IMR-90 (cell line): ENCODE measurements around the gene GSTO1. TPM values are rescaled to one million over a fixed set of nuclear protein-coding genes. Genes with fewer than 3 reads are reported as not detected.
A peak's percentile ranks its signal among the peaks of the same experiment; 100 is the strongest.

Experiments used
- ATAC-seq: fragments of 200-7000 bp; cut with Tn5 transposase; 2 replicates; pipeline ENCODE4 v1.9.1; 2020; ENCODE audit warnings: low read depth, mild to moderate bottlenecking, moderate library complexity
- BruUV-seq: library from RNA; stranded (reverse); fragments of 400-500 nt; replicated peaks from 2 replicates; lab custom pipeline; 2021; lab: Mats Ljungman, UMichigan
- CTCF ChIA-PET: fragments of 300-600 bp; formaldehyde crosslinking; extraction: SDS; loops from one replicate; lab custom pipeline; 2021; ENCODE audit warnings: antibody characterized with exemption; lab: Yijun Ruan, JAX
- POLR2A ChIA-PET: fragments of 300-600 bp; sonication (Branson Sonifier 250); formaldehyde crosslinking; loops from one replicate; lab custom pipeline; 2022; ENCODE audit warnings: antibody characterized with exemption; ENCODE audit not compliant: unreplicated experiment; lab: Charles Lee
- DNase-seq: peaks from one replicate; pipeline ENCODE4 v3.0.0; 2013
- H2AFZ ChIP-seq: replicated peaks from 2 replicates; pipeline ENCODE3; 2013; ENCODE audit warnings: low read length, mild to moderate bottlenecking; ENCODE audit not compliant: poor library complexity
- H2AK5ac ChIP-seq: 2 replicates; pipeline ENCODE4 v1.6.1; 2013; ENCODE audit warnings: low read depth, low read length, inconsistent platforms
- H2AK9ac ChIP-seq: replicated peaks from 2 replicates; pipeline ENCODE3; 2013; ENCODE audit warnings: mild to moderate bottlenecking, low read depth, low read length, moderate library complexity; ENCODE audit not compliant: poor library complexity
- H2BK120ac ChIP-seq: 2 replicates; pipeline ENCODE4 v1.6.1; 2013; ENCODE audit warnings: low read depth, low read length, inconsistent platforms
- H2BK15ac ChIP-seq: 3 replicates; pipeline ENCODE4 v1.6.1; 2013; ENCODE audit warnings: low read depth, low read length, inconsistent platforms
- H2BK20ac ChIP-seq: 2 replicates; pipeline ENCODE4 v1.6.1; 2013; ENCODE audit warnings: low read depth, mild to moderate bottlenecking, inconsistent platforms, low read length, moderate library complexity
- H2BK5ac ChIP-seq: 2 replicates; pipeline ENCODE4 v1.6.1; 2013; ENCODE audit warnings: mild to moderate bottlenecking, low read depth, low read length, inconsistent platforms; ENCODE audit not compliant: poor library complexity, severe bottlenecking
- H3K14ac ChIP-seq: replicated peaks from 2 replicates; pipeline ENCODE4 v1.6.1; 2013; ENCODE audit warnings: low read depth, low read length, inconsistent platforms
- H3K18ac ChIP-seq: 2 replicates; pipeline ENCODE4 v1.6.1; 2013; ENCODE audit warnings: low read depth, low read length, control low read depth
- H3K23ac ChIP-seq: 2 replicates; pipeline ENCODE4 v1.6.1; 2013; ENCODE audit warnings: low read depth, low read length, inconsistent platforms
- H3K27ac ChIP-seq: 2 replicates; pipeline ENCODE4 v1.5.1; 2013; ENCODE audit warnings: mild to moderate bottlenecking, control low read depth, low read length; ENCODE audit not compliant: insufficient read depth
- H3K27me3 ChIP-seq: 2 replicates; pipeline ENCODE4 v1.6.1; 2013; ENCODE audit warnings: low read length; ENCODE audit not compliant: control insufficient read depth, insufficient read depth
- H3K36me3 ChIP-seq: 2 replicates; pipeline ENCODE4 v1.6.1; 2013; ENCODE audit warnings: low read length, mixed read lengths; ENCODE audit not compliant: control insufficient read depth, insufficient read depth
- H3K4ac ChIP-seq: 2 replicates; pipeline ENCODE4 v1.6.1; 2013; ENCODE audit warnings: low read depth, low read length, inconsistent platforms
- H3K4me1 ChIP-seq: 2 replicates; pipeline ENCODE4 v1.6.1; 2013; ENCODE audit warnings: low read length, mixed read lengths; ENCODE audit not compliant: control insufficient read depth, insufficient read depth
- H3K4me2 ChIP-seq: 2 replicates; pipeline ENCODE4 v1.6.1; 2013; ENCODE audit warnings: low read depth, mild to moderate bottlenecking, control low read depth, low read length, moderate library complexity
- H3K4me3 ChIP-seq: 2 replicates; pipeline ENCODE4 v1.5.1; 2013; ENCODE audit warnings: low read depth, mild to moderate bottlenecking, control low read depth, low read length, moderate library complexity; ENCODE audit not compliant: insufficient read depth
- H3K56ac ChIP-seq: 2 replicates; pipeline ENCODE4 v1.6.1; 2013; ENCODE audit warnings: low read length, inconsistent platforms; ENCODE audit not compliant: insufficient read depth; ENCODE audit errors: extremely low read depth
- H3K79me1 ChIP-seq, 2 experiments: 2 replicates each; pipeline ENCODE4 v1.6.1; 2013; ENCODE audit warnings: low read length in 2 of 2, inconsistent platforms in 1 of 2, low read depth in 1 of 2
- H3K9ac ChIP-seq: 2 replicates; pipeline ENCODE4 v1.6.1; 2013; ENCODE audit warnings: low read depth, low read length, control low read depth
- H3K9me1 ChIP-seq: 2 replicates; pipeline ENCODE4 v1.6.1; 2013; ENCODE audit warnings: low read length, inconsistent platforms; ENCODE audit not compliant: insufficient read depth
- H3K9me3 ChIP-seq: 2 replicates; pipeline ENCODE4 v1.6.1; 2013; ENCODE audit warnings: low read length; ENCODE audit not compliant: control insufficient read depth, insufficient read depth
- H4K20me1 ChIP-seq: 2 replicates; pipeline ENCODE4 v1.6.1; 2013; ENCODE audit warnings: low read length, inconsistent platforms; ENCODE audit not compliant: insufficient read depth
- H4K5ac ChIP-seq: 2 replicates; pipeline ENCODE4 v1.6.1; 2013; ENCODE audit warnings: mild to moderate bottlenecking, low read depth, low read length, control low read depth
- H4K8ac ChIP-seq, 2 experiments: 2 replicates each; pipeline ENCODE4 v1.6.1; 2013; ENCODE audit warnings: low read depth in 2 of 2, low read length in 2 of 2, control low read depth in 1 of 2, inconsistent platforms in 1 of 2
- H4K91ac ChIP-seq: 2 replicates; pipeline ENCODE4 v1.6.1; 2013; ENCODE audit warnings: low read depth, low read length, inconsistent platforms; ENCODE audit not compliant: insufficient read depth
- CEBPB ChIP-seq: IDR thresholded peaks from 2 replicates; pipeline ENCODE4 v1.6.1; 2012; ENCODE audit warnings: low read depth, low read length, improper control_type of control experiment
- CHD1 ChIP-seq: IDR thresholded peaks from 2 replicates; pipeline ENCODE4 v1.6.1; 2012; ENCODE audit warnings: low read depth, low read length, improper control_type of control experiment
- MAZ ChIP-seq: IDR thresholded peaks from 2 replicates; pipeline ENCODE4 v1.6.1; 2012; ENCODE audit warnings: low read depth, mild to moderate bottlenecking, low read length, improper control_type of control experiment, moderate library complexity, borderline replicate concordance
- MXI1 ChIP-seq: IDR thresholded peaks from 2 replicates; pipeline ENCODE4 v1.6.1; 2012; ENCODE audit warnings: low read depth, mild to moderate bottlenecking, low read length, moderate library complexity, borderline replicate concordance
- POLR2A ChIP-seq: IDR thresholded peaks from 2 replicates; pipeline ENCODE4 v1.6.1; 2012; ENCODE audit warnings: mild to moderate bottlenecking, low read depth, low read length
- RCOR1 ChIP-seq: IDR thresholded peaks from 2 replicates; pipeline ENCODE4 v1.6.1; 2012; ENCODE audit warnings: mild to moderate bottlenecking, low read length, improper control_type of control experiment; ENCODE audit not compliant: insufficient replicate concordance
- SMC3 ChIP-seq: fragments of 150-350 bp; IDR thresholded peaks from 2 replicates; pipeline ENCODE4 v1.6.1; 2016; ENCODE audit warnings: low read depth, mild to moderate bottlenecking, antibody characterized with exemption, low read length, moderate library complexity
- WGBS, 2 experiments: methylation state at CpG; one replicate each; pipeline versions ENCODE4 v1.1.5 to v1.1.7; 2013; ENCODE audit warnings: missing lambda C conversion rate in 2 of 2; ENCODE audit not compliant: insufficient read length in 1 of 2; ENCODE audit errors: extremely low coverage in 2 of 2; 5-methylcytosine and 5-hydroxymethylcytosine counted together
- dilution Hi-C: fragments of 300-500 bp; cut with HindIII; formaldehyde crosslinking; loops from one replicate; pipeline ENCODE4 v1.14.3; 2018; ENCODE audit warnings: low sequenced_read_pairs; ENCODE audit not compliant: unreplicated experiment
- in situ Hi-C: fragments of 300-500 bp; cut with MboI; formaldehyde crosslinking; loops from 3 replicates; pipeline ENCODE4 v1.14.3; 2019; ENCODE audit warnings: low sequenced_read_pairs, inconsistent platforms, mixed read lengths
- intact Hi-C: fragments of 100-400 bp; cut with micrococcal nuclease; formaldehyde crosslinking; loops from 2 replicates; pipeline ENCODE4 v1.10.0; 2022
- polyA plus RNA-seq, 3 experiments: library from polyadenylated mRNA; depleted of rRNA; stranded (reverse); fragments of >200 nt; gene quantifications; 2 replicates each; pipeline ENCODE4 v1.2.3, GENCODE V29; 2012; ENCODE audit warnings: low replicate concordance in 1 of 3
- total RNA-seq: library from RNA; depleted of rRNA; stranded (reverse); fragments of >200 nt; gene quantifications from 2 replicates; pipeline ENCODE4 v1.2.3, GENCODE V29; 2012
- TF ChIP-seq, protein P1 (sequence below): conservative IDR thresholded peaks from 2 replicates; pipeline ENCODE4 v1.5.1; 2012; ENCODE audit warnings: mild to moderate bottlenecking, low read depth, low read length, improper control_type of control experiment
- TF ChIP-seq, protein P2 (sequence below): fragments of 150-350 bp; IDR thresholded peaks from 2 replicates; pipeline ENCODE4 v1.6.1; 2016; ENCODE audit warnings: low read depth, mild to moderate bottlenecking, low read length, moderate library complexity, borderline replicate concordance

The GSTO1 gene
- total and polyA plus RNA-seq, 2 of the 4 experiments (the other 2 are of a cell fraction): 186 to 258 TPM

DNA sequence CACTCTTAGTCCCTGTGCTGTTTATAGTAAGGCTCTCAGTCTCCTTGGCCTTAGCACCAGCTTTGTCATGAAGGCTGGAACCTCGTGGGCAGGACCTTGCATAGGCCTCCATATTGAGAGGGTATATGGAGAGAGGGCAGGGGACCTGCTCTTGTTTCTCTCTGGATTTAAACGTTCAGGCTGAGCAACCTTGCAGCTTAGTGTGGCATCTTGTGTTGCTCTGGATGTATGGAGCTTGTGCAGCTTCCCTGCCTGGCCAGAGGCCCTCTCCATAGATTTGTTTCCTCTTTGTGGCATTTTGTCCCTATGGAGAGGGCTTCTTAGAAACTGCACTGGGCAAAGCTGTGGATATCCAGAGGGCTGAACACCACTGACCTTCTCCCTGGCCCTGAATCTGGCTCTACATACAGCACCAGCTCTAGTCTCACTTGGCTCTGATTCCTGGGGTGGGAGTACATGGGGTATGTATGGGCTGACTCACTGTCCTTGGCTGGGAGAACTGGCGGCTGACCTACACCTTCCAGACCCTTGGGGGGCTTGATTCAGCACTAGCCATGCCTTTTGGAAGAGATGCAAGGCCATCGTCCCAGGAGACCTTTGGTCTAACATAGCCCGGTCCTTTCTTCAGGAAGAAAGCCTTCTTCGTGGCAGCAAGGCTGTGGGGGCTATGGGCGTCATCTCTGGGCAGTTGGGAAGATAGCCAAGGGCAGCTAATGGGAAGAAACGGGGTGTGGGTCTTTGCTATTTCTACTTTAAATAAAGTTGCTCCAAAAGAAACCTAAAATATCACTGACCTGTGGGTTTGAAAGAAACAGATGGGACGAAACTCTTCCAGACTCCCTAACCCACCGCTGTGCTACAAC is 53.1 kb downstream of the GSTO1 start (continued):
- TF ChIP-seq CEBPB (no peak), MAZ (no peak)

DNA sequence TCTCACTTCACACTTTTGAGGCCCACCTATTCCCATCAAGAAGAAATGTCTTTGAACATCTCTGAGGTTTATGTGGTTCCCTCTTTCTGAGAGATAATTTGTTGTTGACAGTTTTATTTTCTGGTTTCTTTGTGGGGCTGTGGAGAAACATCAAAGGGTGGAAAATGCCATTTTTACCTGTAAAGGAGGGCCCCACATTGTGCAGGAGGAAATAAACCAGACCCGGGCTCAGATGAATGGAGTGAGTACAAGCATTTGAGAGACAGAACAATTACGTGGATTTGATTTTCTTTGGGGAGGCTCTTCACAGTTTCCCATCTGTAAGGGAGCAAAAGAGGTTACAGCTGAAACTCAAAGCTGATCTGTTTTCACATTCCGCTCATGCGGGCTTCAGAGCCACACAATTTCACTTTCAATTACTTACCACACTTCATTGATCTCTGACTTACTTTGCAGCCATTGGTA is 53.8 kb downstream of the GSTO1 start:
- Histone ChIP-seq H2BK5ac (no peak overlapping the region), H2BK15ac (no peak overlapping the region; the same call in 2 of the 3 replicates), H4K8ac (no peak overlapping the region), H3K56ac (no peak overlapping the region), H3K79me1 (peaks cover 17 to 77% of the 10 kb centered on the region in 2 experiments), H3K9ac (no peak overlapping the region), H3K18ac (no peak overlapping the region), H3K4ac (peak overlapping the region; percentile 0; the same call in 1 of the 2 replicates), H3K23ac (0 out of 2 replicates have a peak overlapping the region, but pooled peaks have one; percentile 11), H3K14ac (no peak overlapping the region), H2BK120ac (no peak overlapping the region), H4K91ac (no peak overlapping the region), H3K9me3 (no peaks in the 10 kb centered on the region), H2BK20ac (no peak overlapping the region; the same call in 1 of the 2 replicates), H3K9me1 (peaks cover 38% of the 10 kb centered on the region), H3K4me3 (no peak overlapping the region), H3K27ac (no peak overlapping the region), H3K27me3 (no peaks in the 10 kb centered on the region), H2AK9ac (no peak overlapping the region), H4K20me1 (peaks cover 28% of the 10 kb centered on the region), H2AK5ac (no peak overlapping the region), H4K5ac (no peak overlapping the region), H3K4me2 (no peak overlapping the region), H3K4me1 (peaks cover 21% of the 10 kb centered on the region), H3K36me3 (peaks cover 25% of the 10 kb centered on the region), H2AFZ (no peak overlapping the region)
- ChIA-PET CTCF (interaction anchor here (0.6 kb wide), 1 partner anchor 17 kb away, joined by 3 read pairs; no protein-coding TSS in a partner anchor), POLR2A (no interaction called here)
- DNase-seq (no peak), ATAC-seq (no peak)
- dilution Hi-C loops: no loop called here
- in situ Hi-C loops: no loop called here
- intact Hi-C loops: no loop called here
- BruUV-seq: no TSS peak
- TF ChIP-seq RCOR1 (no peak), SMC3 (no peak), POLR2A (0 out of 2 replicates have a peak, but pooled peaks have one; percentile 8), CHD1 (no peak), MXI1 (no peak)
- TF ChIP-seq, protein P1, sequence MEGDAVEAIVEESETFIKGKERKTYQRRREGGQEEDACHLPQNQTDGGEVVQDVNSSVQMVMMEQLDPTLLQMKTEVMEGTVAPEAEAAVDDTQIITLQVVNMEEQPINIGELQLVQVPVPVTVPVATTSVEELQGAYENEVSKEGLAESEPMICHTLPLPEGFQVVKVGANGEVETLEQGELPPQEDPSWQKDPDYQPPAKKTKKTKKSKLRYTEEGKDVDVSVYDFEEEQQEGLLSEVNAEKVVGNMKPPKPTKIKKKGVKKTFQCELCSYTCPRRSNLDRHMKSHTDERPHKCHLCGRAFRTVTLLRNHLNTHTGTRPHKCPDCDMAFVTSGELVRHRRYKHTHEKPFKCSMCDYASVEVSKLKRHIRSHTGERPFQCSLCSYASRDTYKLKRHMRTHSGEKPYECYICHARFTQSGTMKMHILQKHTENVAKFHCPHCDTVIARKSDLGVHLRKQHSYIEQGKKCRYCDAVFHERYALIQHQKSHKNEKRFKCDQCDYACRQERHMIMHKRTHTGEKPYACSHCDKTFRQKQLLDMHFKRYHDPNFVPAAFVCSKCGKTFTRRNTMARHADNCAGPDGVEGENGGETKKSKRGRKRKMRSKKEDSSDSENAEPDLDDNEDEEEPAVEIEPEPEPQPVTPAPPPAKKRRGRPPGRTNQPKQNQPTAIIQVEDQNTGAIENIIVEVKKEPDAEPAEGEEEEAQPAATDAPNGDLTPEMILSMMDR: no peak
- TF ChIP-seq, protein P2, sequence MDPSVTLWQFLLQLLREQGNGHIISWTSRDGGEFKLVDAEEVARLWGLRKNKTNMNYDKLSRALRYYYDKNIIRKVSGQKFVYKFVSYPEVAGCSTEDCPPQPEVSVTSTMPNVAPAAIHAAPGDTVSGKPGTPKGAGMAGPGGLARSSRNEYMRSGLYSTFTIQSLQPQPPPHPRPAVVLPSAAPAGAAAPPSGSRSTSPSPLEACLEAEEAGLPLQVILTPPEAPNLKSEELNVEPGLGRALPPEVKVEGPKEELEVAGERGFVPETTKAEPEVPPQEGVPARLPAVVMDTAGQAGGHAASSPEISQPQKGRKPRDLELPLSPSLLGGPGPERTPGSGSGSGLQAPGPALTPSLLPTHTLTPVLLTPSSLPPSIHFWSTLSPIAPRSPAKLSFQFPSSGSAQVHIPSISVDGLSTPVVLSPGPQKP: no peak
- WGBS, 2 experiments: no CpG with 5 or more reads among the region's 4 CpGs
